HG02642 (cell line): ENCODE results near the gene TSPEAR.

ENCODE experiments used
- ATAC-seq: cut with Tn5 transposase; IDR thresholded peaks from one replicate; pipeline ENCODE4 v1.9.1; 2021; ENCODE audit warnings: mild to moderate bottlenecking; ENCODE audit not compliant: unreplicated experiment, poor library complexity

The TSPEAR gene

DNA sequence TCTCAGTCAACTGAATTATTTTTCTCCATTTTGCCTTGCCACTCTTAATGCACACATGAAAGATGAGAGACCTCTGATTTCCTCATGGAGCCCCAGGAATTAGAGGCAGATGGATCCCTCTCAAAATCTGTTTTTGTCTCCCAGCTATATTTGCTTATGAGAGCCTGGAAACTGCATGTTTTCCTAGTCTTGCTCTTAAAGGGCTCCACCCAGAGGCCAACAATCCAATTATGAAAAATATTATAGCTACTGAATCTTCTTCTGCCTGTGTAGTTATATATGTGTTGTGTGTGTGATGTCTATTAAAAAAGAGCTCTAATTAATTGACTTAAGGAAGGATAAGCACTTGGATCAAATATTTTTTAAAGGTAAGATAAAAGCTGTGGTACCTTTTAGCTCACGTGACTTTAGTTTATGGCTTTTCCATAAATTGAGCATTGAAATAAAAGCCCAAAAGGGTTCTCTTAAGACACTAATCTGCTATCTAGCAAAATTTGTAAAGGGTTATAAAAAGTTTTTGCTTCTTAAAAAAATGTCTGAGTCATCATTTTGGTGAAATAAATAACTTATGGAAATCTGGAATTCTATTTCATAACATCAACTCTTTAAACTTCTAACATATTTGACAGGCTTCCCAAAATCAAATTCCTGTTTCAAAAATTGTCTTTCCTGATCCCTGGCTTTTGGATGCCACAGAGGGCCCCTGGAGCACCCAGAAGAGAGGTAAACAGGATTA lies 31.2 kb upstream of the TSPEAR start:
- ATAC-seq = no peak

DNA sequence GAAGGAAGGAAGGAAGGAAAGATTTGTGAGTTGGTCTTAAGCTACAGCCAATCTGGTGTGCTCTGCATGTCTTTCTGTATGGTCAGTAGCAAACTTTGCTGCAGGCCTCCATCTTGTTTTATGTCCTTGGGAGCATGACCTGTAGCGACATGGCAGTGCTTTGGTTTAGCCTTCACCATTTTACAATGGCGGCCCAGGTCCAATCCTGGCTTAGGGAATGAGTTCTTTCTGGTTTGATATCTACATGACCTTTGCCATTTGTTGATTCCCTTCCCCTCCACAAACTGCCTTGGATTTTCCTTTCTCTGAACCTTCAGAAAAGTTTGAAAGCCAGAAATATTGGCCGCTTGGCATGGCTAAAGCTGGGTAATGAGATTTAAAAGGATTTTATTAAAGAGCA lies 30.5 kb upstream of the TSPEAR start:
- no peak for ATAC-seq

DNA sequence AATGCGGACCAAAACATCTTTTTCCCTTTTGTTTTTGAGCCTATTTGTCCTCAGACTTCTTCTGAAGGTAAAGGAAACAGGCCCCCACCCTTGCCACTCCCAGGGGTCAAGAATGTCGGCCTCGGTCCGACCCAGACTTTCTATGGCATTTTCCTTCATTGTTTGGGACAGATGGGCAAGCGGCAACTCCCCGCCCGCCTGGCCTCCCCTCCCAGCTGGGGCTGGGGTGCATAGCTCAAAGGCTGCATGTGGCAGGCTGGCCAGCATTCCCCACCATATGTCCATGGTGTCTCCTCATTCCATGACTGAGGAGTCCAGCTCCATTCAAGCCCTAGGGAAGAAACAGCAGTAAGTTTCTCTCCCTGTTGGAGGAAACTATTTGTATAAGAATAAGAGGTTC lies 29.4 kb upstream of the TSPEAR start:
- no peak for ATAC-seq

DNA sequence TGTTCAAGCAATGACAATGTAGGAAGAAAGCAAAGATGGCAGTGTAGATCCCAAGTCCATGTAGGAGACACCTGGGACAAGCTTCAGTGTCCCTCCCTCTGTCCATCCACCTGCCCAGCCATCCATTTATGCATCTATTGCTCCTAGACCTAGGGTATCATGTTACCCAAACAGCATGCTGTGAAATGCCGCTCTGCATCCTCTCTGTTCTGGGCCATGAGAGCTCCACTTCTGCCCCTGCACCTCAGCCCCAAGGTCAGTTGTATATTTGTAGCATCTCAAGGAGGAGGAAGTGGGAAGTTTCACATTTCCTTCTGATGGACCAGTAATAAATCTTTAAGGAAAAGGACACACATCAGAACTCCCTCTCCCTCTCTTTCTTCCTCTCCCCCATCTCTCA lies 27.9 kb upstream of the TSPEAR start:
- no peak for ATAC-seq

DNA sequence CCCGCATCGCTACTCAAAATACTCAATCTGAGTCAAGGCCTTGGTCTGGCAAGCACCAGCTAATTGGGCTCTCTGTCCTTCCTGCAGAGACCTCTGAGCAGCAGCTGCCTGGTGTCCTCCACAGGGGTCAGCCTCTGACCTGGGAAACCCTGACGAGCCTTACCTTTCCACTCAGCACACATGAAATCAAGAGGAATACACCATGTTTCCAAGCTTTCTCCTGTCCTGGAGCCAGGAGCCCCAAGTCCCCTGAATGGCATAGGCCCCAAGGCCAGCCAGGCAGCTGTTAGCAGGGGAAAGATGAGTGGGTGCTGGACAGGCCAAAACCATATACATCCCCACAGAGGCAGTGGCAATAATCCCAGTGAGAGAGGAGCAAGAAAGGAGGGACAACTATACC lies 27.2 kb upstream of the TSPEAR start:
- ATAC-seq = no peak

DNA sequence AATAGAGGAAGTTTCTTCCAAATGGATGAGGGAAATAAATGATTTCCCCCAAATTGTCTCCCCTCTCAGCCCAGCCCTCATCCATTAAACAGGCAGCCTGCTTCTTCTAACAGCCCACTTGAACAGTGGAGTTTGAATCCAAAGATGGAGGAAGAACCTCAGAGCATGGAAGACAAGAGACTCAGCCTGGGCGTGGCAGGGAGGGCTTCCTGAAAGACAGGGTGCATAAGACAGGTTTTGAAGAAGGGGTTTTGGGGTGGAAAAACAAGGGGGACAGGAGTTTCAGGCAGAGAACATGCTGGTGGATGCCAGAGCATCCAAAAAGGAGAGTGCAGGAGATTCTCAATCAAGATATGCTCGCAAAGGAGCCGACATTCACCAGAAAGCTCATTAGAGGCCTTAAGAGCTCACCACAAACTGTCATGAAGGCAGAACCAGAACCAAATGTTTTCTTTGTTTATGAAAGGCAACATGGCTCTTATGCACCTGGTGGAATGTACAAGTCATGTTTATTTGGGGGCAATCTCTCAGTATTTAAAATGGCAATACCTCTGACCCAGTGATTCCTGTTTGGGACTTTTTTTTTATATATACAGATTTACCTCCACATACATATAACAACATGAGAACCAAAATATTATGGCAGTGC lies 26.5 kb upstream of the TSPEAR start:
- no peak for ATAC-seq

DNA sequence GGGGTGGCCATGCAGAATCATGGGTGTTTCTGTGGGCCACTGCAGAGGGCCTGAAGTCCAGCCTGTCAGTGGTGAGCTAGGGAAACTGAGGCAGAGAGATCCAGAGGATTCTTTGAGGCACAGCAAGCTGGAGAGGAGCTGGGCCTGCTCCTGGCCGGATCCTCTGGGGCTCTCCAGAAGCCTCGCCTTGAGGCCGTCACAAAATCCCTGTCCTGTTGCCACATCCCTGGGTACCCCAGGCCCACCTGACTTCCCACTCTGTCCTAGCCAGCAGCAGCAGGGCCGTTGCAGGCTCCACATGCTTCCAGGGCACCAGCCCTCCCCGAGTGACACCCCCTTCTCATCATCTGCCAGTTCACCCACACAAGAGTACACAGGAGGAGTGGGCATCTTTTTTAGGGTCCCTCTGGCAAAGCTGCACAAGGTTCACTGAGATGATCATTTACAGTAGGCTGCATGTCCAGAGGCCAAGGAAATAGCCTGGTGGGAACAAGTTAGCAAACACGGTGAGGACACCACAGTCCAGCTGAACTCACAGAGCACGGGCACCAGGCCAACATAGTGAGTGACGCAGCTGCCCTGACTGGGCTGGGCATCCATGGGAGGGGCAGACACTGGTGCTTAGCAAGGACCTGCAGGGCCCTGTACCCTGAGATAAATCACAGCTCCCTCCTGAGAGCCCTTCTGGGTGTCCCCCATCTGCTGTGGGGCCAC lies 25.1 kb upstream of the TSPEAR start:
- no peak for ATAC-seq

DNA sequence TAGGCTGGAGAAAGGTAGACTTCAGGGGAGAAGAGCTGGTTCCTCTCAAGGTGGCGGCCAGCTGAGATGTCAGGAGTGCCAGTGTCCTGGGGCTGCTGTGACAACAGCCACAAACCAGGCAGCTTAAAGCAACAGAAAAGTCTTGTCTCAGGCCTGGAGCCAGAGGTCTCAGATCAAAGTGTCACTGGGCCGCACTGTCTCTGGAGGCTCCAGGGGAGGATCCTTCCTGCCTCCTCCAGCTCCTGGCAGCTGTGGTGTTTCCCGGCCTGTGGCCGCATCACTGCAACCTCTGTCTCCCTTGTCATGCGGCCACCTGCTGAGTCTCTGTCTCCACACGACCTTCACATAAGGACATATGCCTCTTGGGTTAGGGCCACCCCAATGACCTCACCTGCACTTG lies 24.4 kb upstream of the TSPEAR start:
- no peak for ATAC-seq

DNA sequence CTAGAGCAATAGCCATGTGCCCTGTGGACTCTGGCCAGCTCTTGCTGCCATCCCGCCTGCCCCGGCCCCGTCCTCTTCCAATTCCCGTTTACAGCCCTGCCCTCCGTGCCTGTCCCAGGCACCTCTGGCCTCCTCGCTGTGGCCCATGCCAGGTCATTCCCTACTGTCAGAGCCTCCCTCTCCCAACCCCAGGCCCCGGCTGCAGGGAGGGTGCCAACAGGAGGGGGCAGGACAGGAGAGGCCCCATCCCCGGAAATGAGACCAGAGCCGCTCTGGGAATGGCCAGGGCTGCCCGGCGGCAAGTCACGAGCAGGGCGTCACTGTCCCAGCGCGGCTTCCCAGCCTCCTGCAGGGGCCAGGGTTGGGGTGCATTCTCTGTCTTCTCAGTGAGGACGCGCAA lies 23.5 kb upstream of the TSPEAR start:
- ATAC-seq = no peak

DNA sequence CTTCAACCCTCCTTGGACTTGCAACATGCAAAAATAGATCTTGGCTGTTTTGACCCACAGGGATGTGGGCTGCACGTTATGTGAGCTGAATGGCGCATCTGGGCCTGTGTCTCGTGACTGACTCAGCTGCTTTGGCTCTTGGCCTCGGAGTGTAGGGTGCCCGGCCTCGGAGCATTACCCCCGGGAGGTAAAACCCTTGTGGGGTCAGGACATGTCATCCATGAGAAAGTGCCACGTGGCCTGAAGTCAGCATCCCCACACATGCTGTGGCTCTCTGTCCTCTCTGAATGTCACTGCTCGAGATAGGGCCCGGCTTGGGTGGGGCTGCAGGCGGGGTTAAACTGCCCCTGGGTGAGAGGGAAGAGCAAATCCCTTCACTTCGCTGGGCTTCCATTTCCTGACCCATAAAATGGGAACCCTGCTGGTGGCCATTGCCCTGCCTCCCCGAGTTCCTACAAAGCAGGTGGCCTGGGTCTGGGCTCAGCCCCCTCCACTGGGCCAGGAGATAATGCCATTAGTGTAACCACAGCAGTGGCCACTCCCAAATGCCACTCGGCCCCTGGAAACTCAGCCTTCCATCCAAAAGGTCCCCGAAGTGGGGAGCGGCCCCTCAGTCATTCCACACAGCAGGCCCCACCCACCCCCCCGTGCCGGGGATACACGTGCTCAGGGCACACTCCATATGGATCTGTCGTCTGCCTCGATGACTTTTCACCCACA lies 22.8 kb upstream of the TSPEAR start:
- ATAC-seq = no peak

DNA sequence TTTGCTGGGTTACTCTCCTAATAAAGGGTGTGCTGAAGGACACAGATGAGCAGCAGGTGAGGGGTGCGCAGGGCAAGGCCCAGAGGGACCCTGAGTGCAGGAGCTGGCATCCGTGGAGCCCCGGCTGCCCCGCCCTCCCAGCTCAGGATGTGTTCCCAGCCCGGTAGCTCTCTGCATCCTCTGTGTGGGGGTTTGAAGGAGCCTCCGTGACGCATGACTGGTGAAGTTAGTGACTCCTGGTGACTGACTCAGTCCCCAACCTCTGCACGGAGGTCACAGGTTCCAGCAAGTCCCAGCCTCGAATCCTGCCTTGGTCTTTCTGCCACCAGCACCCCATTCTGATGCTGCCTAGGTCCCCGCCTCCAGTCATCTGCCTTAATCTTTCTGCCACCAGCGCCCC lies 21.6 kb upstream of the TSPEAR start:
- no peak for ATAC-seq

DNA sequence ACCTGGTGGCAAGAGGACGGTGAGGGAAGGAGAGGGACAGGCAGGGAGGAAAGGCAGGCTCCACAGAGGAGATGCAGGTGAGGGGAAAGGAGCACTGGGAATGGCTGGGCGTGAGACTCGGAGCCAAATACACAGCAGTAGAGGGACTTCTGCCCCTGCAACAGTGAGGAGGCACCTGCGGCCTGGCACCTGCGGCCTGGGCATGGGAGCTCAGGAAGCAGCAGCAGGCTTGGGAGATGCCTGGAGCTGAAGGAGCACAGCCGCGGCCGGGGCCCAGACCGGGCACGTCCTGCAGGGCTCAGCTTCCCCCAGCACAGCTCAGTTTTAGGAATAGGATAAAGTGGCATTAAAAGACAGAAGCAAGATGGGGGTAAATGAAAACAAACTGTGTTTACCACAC lies 20.9 kb upstream of the TSPEAR start:
- ATAC-seq = no peak

DNA sequence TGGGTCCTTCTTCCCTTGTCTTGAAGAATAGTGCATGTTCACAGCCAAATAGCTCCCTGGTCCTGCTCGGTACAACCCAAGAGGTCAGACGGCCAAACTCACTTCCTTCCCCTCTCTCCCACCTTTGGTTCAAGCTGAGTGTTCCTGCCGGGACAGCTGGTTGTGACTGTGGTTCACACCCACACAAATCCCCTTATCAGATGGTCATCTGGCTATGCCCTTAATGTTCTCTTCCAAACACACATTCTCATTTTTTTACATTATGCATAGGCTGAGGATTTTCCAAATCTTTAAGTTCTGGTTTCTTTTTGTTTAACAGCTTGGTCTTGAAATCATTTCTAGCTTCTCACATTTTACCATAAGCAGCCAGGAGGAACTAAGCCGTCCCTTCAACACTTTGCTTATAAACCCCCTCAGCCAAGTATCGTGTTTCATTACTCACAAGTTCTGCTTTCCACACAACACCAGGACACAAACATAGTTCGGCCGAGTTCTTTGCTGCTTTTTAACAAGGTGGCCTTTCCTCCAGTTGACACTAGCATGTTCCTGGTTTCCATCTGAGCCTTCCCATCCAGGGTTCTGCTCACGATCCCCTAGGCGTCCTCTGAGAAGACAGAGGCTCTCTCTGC lies 19.7 kb upstream of the TSPEAR start:
- no peak for ATAC-seq

DNA sequence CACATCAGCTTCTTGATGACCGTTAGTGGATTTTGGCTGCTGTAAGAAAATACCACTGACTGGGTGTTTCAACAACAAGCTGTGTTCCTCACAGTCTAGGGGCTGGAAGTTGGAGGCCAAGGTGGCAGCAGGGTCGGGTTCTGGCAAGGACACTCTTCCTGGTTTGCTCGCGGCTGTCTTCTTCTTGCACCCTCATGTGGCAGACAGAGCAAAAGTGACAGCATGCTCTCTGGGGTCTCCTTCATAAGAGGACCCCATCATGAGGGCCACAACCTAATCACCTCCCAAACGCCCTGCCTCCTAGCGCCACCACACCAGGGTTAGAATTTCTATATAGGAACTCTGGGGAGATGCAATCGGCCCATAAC lies 18.6 kb upstream of the TSPEAR start:
- ATAC-seq = no peak

DNA sequence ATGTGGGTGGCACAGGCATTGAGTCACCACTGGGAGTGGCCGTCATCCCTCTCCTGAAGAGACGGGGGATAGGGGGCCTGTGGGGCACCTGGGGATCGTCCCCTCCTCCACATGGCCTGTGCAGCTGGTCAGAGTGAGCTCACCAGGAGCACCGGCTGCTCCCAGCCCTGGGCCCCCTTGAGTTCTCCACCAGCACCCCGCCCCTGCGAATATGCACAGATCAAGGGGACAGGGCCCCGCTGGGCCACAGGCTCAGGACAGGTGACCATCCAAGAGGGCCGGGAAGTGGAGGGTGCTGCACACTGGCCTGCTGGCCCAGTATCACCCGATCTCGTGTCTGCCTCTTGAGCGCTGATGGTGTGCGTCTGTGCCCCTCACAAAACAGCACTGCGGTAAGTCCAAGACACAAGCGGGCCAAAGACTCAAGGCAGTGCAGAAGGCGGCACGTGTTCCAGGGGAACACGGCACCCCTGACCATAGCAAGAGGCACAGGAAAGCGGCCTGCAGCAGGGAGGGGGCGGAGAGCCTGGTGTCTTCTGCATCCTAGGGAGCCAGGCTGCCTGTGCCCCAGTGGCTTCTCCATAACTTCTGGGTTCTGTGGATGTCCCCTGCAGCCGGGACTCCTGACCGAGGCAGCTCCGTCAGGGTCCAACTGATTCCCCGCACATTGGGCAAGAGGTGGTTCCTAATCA lies 18.1 kb upstream of the TSPEAR start:
- ATAC-seq = no peak

DNA sequence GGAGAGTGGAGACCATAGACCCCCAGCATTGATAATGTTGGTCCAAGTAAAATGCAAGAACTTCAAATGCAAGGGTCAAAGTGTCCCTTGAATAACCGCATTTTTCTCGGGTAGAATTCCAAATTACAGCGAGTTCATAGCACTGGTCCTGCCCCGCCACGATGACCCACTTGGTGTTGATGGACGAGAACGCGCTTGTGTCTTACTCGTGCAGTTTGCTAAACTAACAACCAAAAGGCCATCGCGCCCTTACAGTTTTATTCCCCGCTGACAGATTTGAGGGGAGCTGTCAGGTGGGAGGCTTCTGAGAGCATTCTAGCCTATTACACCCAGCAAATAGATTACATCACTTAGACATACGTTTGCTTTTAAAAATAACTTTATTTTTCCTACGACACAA lies 17.3 kb upstream of the TSPEAR start:
- ATAC-seq = no peak

DNA sequence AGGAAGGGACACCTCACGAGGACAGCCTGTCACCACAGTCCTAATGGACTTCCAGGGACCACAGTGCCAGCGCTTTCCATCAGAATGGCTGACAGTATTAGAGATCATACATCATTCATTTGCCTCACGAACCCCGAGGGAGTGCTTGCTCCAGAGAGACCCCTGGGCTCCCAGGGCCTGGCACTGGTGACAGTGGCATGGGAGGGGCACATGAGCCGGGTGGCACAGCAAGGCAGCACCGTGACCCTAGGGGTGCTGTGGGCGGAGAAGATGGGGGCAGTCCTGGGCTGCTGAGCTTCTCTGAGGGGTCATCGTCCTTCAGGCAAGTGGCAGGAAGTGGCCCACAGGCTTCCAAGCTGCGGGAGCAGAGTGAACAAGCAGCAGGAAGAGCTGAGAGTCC lies 16.4 kb upstream of the TSPEAR start:
- ATAC-seq = no peak

DNA sequence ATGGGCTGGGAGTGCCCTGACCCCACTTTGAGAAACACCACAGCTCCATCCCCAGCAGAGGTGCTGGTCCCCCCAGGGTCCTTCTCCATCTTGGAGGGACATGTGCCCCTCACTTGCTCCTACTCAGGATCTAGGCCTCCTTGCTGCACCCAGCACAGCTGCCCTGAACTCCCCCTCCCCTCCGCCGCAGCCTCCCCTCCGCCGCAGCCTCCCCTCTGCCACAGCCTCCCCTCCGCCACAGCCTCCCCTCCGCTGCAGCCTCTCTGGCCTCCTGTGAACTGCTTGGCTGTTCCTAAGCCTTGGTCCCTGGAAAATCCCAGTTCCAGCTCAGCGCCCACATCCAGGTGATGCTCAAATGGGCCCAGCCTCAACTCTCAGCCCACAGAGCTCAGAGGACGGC lies 15.9 kb upstream of the TSPEAR start:
- ATAC-seq = no peak

DNA sequence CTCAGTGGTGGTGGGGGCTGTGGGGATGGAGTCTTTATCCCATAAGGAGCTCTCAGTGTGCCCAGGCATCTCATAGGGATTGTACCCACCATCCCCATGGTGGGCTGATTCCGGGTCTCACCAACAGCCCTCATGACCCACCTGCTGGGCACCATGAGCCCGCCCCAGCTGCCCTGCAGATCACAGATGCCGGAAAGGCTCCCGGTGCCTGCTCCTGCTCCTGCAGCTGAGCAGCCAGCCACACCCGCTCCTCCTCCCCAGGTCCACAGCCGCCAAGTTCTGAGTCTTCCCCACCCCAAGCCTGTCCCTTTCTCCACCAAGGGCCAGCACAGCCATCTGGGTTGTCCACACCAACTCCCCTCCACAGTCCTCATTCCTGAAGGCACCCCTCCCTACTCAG lies 15.5 kb upstream of the TSPEAR start:
- ATAC-seq = no peak

DNA sequence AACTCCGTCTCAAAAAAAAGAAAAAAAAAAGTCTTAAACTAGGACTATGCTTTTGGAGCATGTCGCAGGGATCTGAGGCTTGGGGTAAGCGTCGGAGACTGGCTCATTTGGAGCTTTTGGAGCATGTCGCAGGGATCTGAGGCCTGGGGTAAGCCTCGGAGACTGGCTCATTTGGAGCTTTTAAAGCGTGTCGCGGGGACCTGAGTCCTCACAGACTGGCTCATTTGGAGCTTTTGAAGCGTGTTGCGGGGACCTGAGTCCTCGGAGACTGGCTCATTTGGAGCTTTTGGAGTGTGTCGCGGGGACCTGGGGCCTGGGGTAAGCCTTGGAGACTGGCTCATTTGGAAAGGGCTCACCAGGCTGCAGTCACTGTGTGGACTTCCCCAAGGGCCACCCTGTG lies 13.6 kb upstream of the TSPEAR start:
- ATAC-seq = no peak
